ENCODE measurements around the gene HIRIP3. TPM values are rescaled to one million over a fixed set of nuclear protein-coding genes. Genes with fewer than 3 reads are reported as not detected.
"Not testable (repeated sequence)": the region's sequence is repeated elsewhere in the genome, so short reads cannot be mapped to it uniquely, and the experiment has no call there.

Gene HIRIP3
- total RNA-seq, 1 donor from 2014 or later: 9.6 TPM

- no peak for DNase-seq (ENCODE audit: extremely low read depth, low read depth, low spot score)
These were observed 33.7 kb downstream of the HIRIP3 start, which contains the start of gene TMEM219 for GRCh38 chr16:29961479-29962343. TMEM219 (plus strand) TSS chr16:29962079; CDS start chr16:29963144, 1,065 bp downstream.

- DNase-seq (ENCODE audit: extremely low read depth, low read depth, low spot score): no peak
These were observed 34.3 kb downstream of the HIRIP3 start for GRCh38 chr16:29961127-29961478.

- not testable (repeated sequence) for DNase-seq (ENCODE audit: extremely low read depth, low read depth, low spot score)
These were observed 35.6 kb downstream of the HIRIP3 start for GRCh38 chr16:29959821-29960220.

- no peak for DNase-seq (ENCODE audit: extremely low read depth, low read depth, low spot score)
These were observed 36.1 kb downstream of the HIRIP3 start for GRCh38 chr16:29959293-29959692.

GRCh38 chr16:29958756-29959155 lies 36.7 kb downstream of the HIRIP3 start:
- DNase-seq (ENCODE audit: extremely low read depth, low read depth, low spot score): no peak

GRCh38 chr16:29951625-29952365 lies 43.6 kb downstream of the HIRIP3 start:
- DNase-seq (ENCODE audit: extremely low read depth, low read depth, low spot score): no peak

GRCh38 chr16:29950806-29951461 lies 44.5 kb downstream of the HIRIP3 start:
- no peak for DNase-seq (ENCODE audit: extremely low read depth, low read depth, low spot score)

GRCh38 chr16:29947897-29948296 lies 47.5 kb downstream of the HIRIP3 start:
- no peak for DNase-seq (ENCODE audit: extremely low read depth, low read depth, low spot score)

- no peak for DNase-seq (ENCODE audit: extremely low read depth, low read depth, low spot score)
These were observed 51.3 kb downstream of the HIRIP3 start for GRCh38 chr16:29943846-29944799.

Other genes starting within 250 kb of the HIRIP3 start
- not detected in 2 replicates for gene C16orf54, start 249.6 kb downstream of the HIRIP3 start, total RNA-seq
- gene ZG16, start 217.4 kb downstream of the HIRIP3 start, total RNA-seq: not detected in 2 replicates
- 15.5 and 31.6 TPM in 2 replicates for gene KIF22, start 204.9 kb downstream of the HIRIP3 start, total RNA-seq
- gene MAZ, start 189.1 kb downstream of the HIRIP3 start, total RNA-seq: 98.2 and 145 TPM in 2 replicates
- gene PRRT2, start 183.4 kb downstream of the HIRIP3 start, total RNA-seq: 0.41 and 0.44 TPM in 2 replicates
- gene PAGR1, start 179.5 kb downstream of the HIRIP3 start, total RNA-seq: 12.8 and 33.7 TPM in 2 replicates
- 238 and 283 TPM in 2 replicates for gene MVP, start 175.2 kb downstream of the HIRIP3 start, total RNA-seq
- 90.4 and 91.4 TPM in 2 replicates for gene CDIPT, start 132.4 kb downstream of the HIRIP3 start, total RNA-seq
- gene SEZ6L2, start 96.1 kb downstream of the HIRIP3 start, total RNA-seq: 6.9 and 9.8 TPM in 2 replicates
- 1.3 and 4.4 TPM in 2 replicates for gene ASPHD1, start 95.1 kb downstream of the HIRIP3 start, total RNA-seq
- gene KCTD13, start 69.4 kb downstream of the HIRIP3 start, total RNA-seq: 23.7 and 36.2 TPM in 2 replicates
- 151 and 167 TPM in 2 replicates for gene TMEM219, start 33.5 kb downstream of the HIRIP3 start, total RNA-seq
- gene TAOK2, start 21.7 kb downstream of the HIRIP3 start, total RNA-seq: 97.8 and 130 TPM in 2 replicates
- gene INO80E, start 624 bp upstream of the HIRIP3 start, total RNA-seq: 55.1 and 77.5 TPM in 2 replicates
- gene DOC2A, start 15.4 kb upstream of the HIRIP3 start, total RNA-seq: 0.06 and 0.10 TPM in 2 replicates
- not detected in 2 replicates for gene C16orf92, start 27.6 kb upstream of the HIRIP3 start, total RNA-seq
- 0.82 TPM in 1 of 2 replicates, not detected in the other for gene TLCD3B, start 35.7 kb upstream of the HIRIP3 start, total RNA-seq
- gene ALDOA, start 70.1 kb upstream of the HIRIP3 start, total RNA-seq: 1,069 and 1,121 TPM in 2 replicates
- 117 and 121 TPM in 2 replicates for gene PPP4C, start 80.4 kb upstream of the HIRIP3 start, total RNA-seq
- 0.41 and 0.58 TPM in 2 replicates for gene TBX6, start 96.3 kb upstream of the HIRIP3 start, total RNA-seq
- gene YPEL3, start 100.6 kb upstream of the HIRIP3 start, total RNA-seq: 26.1 and 52.7 TPM in 2 replicates
- gene GDPD3, start 117.9 kb upstream of the HIRIP3 start, total RNA-seq: 0.82 and 5.3 TPM in 2 replicates
- gene MAPK3, start 127.6 kb upstream of the HIRIP3 start, total RNA-seq: 84.0 and 84.8 TPM in 2 replicates
- 1.5 and 3.0 TPM in 2 replicates for gene CORO1A, start 188.0 kb upstream of the HIRIP3 start, total RNA-seq
- gene BOLA2B, start 198.0 kb upstream of the HIRIP3 start, total RNA-seq: 223 and 376 TPM in 2 replicates
- gene SLX1A, start 198.3 kb upstream of the HIRIP3 start, total RNA-seq: 62.4 and 113 TPM in 2 replicates
- gene SULT1A3, start 203.6 kb upstream of the HIRIP3 start, total RNA-seq: 10.2 and 19.4 TPM in 2 replicates